Suprapubic skin (tissue), 4 donors: ENCODE data around the gene LTF. TPM values are rescaled to one million over a fixed set of nuclear protein-coding genes. Genes with fewer than 3 reads are reported as not detected.

Source experiments
- DNase-seq, 2 donors: peaks; one replicate each; pipeline ENCODE4 v3.0.0-alpha.2; 2019; ENCODE audit warnings: low spot score in 2 of 2
- H3K27ac ChIP-seq: fragments of 200-600 bp; sonication (generic); one replicate; pipeline ENCODE4 v1.5.1; 2019
- H3K27me3 ChIP-seq: fragments of 200-600 bp; sonication (generic); one replicate; pipeline ENCODE4 v1.5.1; 2019
- H3K36me3 ChIP-seq: fragments of 200-600 bp; sonication (generic); one replicate; pipeline ENCODE4 v1.5.1; 2019
- H3K4me1 ChIP-seq: fragments of 200-600 bp; sonication (generic); one replicate; pipeline ENCODE4 v1.5.1; 2019
- H3K4me3 ChIP-seq: fragments of 200-600 bp; sonication (generic); one replicate; pipeline ENCODE4 v1.5.1; 2019; ENCODE audit warnings: mild to moderate bottlenecking
- H3K9me3 ChIP-seq: fragments of 200-600 bp; sonication (generic); one replicate; pipeline ENCODE4 v1.5.1; 2019
- CTCF ChIP-seq, 2 donors: fragments of 200-600 bp in 1 of 2; fragments of 450-650 bp in 1 of 2; sonication (generic) in 1 of 2; IDR thresholded peaks; one replicate each; pipeline ENCODE4 v1.5.1; 2016 to 2019; ENCODE audit warnings: antibody characterized with exemption in 2 of 2, mild to moderate bottlenecking in 1 of 2, moderate library complexity in 1 of 2
- EP300 ChIP-seq: sonication (generic); formaldehyde crosslinking; IDR thresholded peaks from one replicate; pipeline ENCODE4 v1.6.1; 2017; ENCODE audit warnings: antibody characterized with exemption
- POLR2A ChIP-seq, 2 donors: fragments of 450-650 bp; IDR thresholded peaks; one replicate each; pipeline ENCODE4 v1.6.1; 2017; ENCODE audit warnings: antibody characterized with exemption in 2 of 2, mild to moderate bottlenecking in 2 of 2, moderate library complexity in 2 of 2
- POLR2AphosphoS5 ChIP-seq, 3 donors: sonication (generic); formaldehyde crosslinking; IDR thresholded peaks; one replicate each; pipeline ENCODE4 v1.6.1; 2017; ENCODE audit warnings: antibody characterized with exemption in 3 of 3
- WGBS: methylation state at CpG from one replicate; pipeline ENCODE4 v1.1.5; 2018; 5-methylcytosine and 5-hydroxymethylcytosine counted together
- total RNA-seq, 4 donors: library from RNA; depleted of rRNA; stranded (reverse); fragments of >200 nt; gene quantifications; one replicate each; pipeline ENCODE4 v1.1.0, GENCODE V29; 2016

LTF gene
- 1 to 10 TPM; 2.3 to 8.6 (median 3.7) TPM for total RNA-seq

GRCh38 chr3:46464326-46465195 is at the start of gene LTF:
Gene LTF, minus strand, starts transcription at chr3:46464905. Its CDS starts 38 bp downstream, at chr3:46464867.
- 27% methylated on average over 26 of the region's 44 CpGs for WGBS
- Histone ChIP-seq H3K4me3 (no peak within 1 kb of the TSS), H3K4me1 (peaks cover 6% of the 10 kb centered on the region), H3K36me3 (no peaks in the 10 kb centered on the region), H3K9me3 (no peaks in the 10 kb centered on the region), H3K27me3 (peaks cover 31% of the 10 kb centered on the region), H3K27ac (no peak within 1 kb of the TSS)
- peak in 1 of 2 donors; percentile 70 for DNase-seq
- TF ChIP-seq EP300 (no peak), POLR2AphosphoS5 (IDR thresholded peaks at IDR 0.05) (no peak), POLR2A (IDR thresholded peaks at IDR 0.05) (no peak), CTCF (IDR thresholded peaks at IDR 0.05) (no peak)

GRCh38 chr3:46512191-46512749 is 47.6 kb upstream of the LTF start:
- no peak for DNase-seq
- Histone ChIP-seq H3K4me1 (no peaks in the 10 kb centered on the region), H3K27me3 (no peaks in the 10 kb centered on the region), H3K4me3 (no peak overlapping the region), H3K36me3 (no peaks in the 10 kb centered on the region), H3K27ac (no peak overlapping the region), H3K9me3 (no peaks in the 10 kb centered on the region)
- TF ChIP-seq CTCF (IDR thresholded peaks at IDR 0.05) (no peak), POLR2AphosphoS5 (IDR thresholded peaks at IDR 0.05) (no peak), POLR2A (IDR thresholded peaks at IDR 0.05) (no peak), EP300 (no peak)
- 70% methylated on average over 2 of the region's 2 CpGs for WGBS

GRCh38 chr3:46509661-46510187 is 45.0 kb upstream of the LTF start:
- Histone ChIP-seq H3K36me3 (no peaks in the 10 kb centered on the region), H3K4me3 (no peak overlapping the region), H3K27me3 (no peaks in the 10 kb centered on the region), H3K9me3 (no peaks in the 10 kb centered on the region), H3K27ac (no peak overlapping the region), H3K4me1 (no peaks in the 10 kb centered on the region)
- TF ChIP-seq EP300 (no peak), POLR2AphosphoS5 (IDR thresholded peaks at IDR 0.05) (no peak)
- DNase-seq: no peak
- 83% methylated on average over 4 of the region's 4 CpGs for WGBS

GRCh38 chr3:46508850-46509591 is 44.3 kb upstream of the LTF start:
- TF ChIP-seq POLR2AphosphoS5 (IDR thresholded peaks at IDR 0.05) (no peak), EP300 (no peak), CTCF (IDR thresholded peaks at IDR 0.05) (no peak), POLR2A (IDR thresholded peaks at IDR 0.05) (no peak)
- Histone ChIP-seq H3K4me3 (no peak overlapping the region), H3K27me3 (no peaks in the 10 kb centered on the region), H3K27ac (no peak overlapping the region), H3K36me3 (no peaks in the 10 kb centered on the region), H3K9me3 (no peaks in the 10 kb centered on the region), H3K4me1 (no peaks in the 10 kb centered on the region)
- 89% methylated on average over 4 of the region's 4 CpGs for WGBS
- DNase-seq: no peak

GRCh38 chr3:46506526-46506925 is 41.8 kb upstream of the LTF start:
- Histone ChIP-seq H3K4me1 (no peaks in the 10 kb centered on the region), H3K4me3 (no peak overlapping the region), H3K9me3 (no peaks in the 10 kb centered on the region), H3K27ac (no peak overlapping the region), H3K27me3 (no peaks in the 10 kb centered on the region), H3K36me3 (no peaks in the 10 kb centered on the region)
- no peak for DNase-seq
- WGBS: 80% methylated on average over 3 of the region's 3 CpGs
- TF ChIP-seq EP300 (no peak), POLR2AphosphoS5 (IDR thresholded peaks at IDR 0.05) (no peak), POLR2A (IDR thresholded peaks at IDR 0.05) (no peak), CTCF (IDR thresholded peaks at IDR 0.05) (no peak)
